GM12864 (cell line): ENCODE measurements around the gene EFCAB11.
A peak's percentile ranks its signal among the peaks of the same experiment; 100 is the strongest.

Source experiments
- DNase-seq: peaks from one replicate; pipeline ENCODE4 v3.0.0-alpha.2; 2011; ENCODE audit warnings: low read depth
- H3K4me3 ChIP-seq: 2 replicates; pipeline ENCODE4 v1.5.1; 2011; ENCODE audit warnings: mild to moderate bottlenecking, low read depth, low read length, control low read depth
- CTCF ChIP-seq: IDR thresholded peaks from 2 replicates; pipeline ENCODE4 v1.5.1; 2011; ENCODE audit warnings: low read depth, mild to moderate bottlenecking, moderate library complexity, low read length, control low read depth, inconsistent platforms; ENCODE audit errors: missing control alignments

EFCAB11 gene

GRCh38 chr14:89907655-89908054, 46.9 kb downstream of the EFCAB11 start:
- TF ChIP-seq CTCF, result no peak
- H3K4me3 ChIP-seq, result no peak overlapping the region

GRCh38 chr14:89906000-89906399, 48.5 kb downstream of the EFCAB11 start:
- no peak for TF ChIP-seq CTCF
- H3K4me3 ChIP-seq, result no peak overlapping the region
- no peak for DNase-seq

More at GRCh38 chr14:89907655-89908054, 46.9 kb downstream of the EFCAB11 start:
- no peak for DNase-seq

GRCh38 chr14:89903340-89903952, 51.1 kb downstream of the EFCAB11 start:
- TF ChIP-seq CTCF, result no peak
- H3K4me3 ChIP-seq, result no peak overlapping the region
- no peak for DNase-seq

GRCh38 chr14:89902881-89903280, 51.6 kb downstream of the EFCAB11 start:
- no peak for DNase-seq
- TF ChIP-seq CTCF, result no peak
- no peak overlapping the region for H3K4me3 ChIP-seq

GRCh38 chr14:89900802-89901201, 53.7 kb downstream of the EFCAB11 start:
- no peak for TF ChIP-seq CTCF
- no peak overlapping the region for H3K4me3 ChIP-seq
- DNase-seq, result no peak

- no peak overlapping the region for H3K4me3 ChIP-seq
- peak; percentile 44 for TF ChIP-seq CTCF
- DNase-seq, result no peak
Measured at GRCh38 chr14:89899917-89900663, 54.4 kb downstream of the EFCAB11 start.
